H9 (cell line): ENCODE results near the gene PPP1R13L. TPM values are rescaled to one million over a fixed set of nuclear protein-coding genes. Genes with fewer than 3 reads are reported as not detected.

Experiments
- DNase-seq: peaks from one replicate; pipeline ENCODE4 v3.0.0-alpha.2; 2017
- H2AFZ ChIP-seq: one replicate; pipeline ENCODE4 v1.6.1; 2013; ENCODE audit warnings: mild to moderate bottlenecking, low read length, control low read depth, moderate library complexity
- H2AK5ac ChIP-seq: 2 replicates; pipeline ENCODE4 v1.6.1; 2013; ENCODE audit warnings: low read length, control low read depth, mixed read lengths; ENCODE audit not compliant: insufficient read length
- H2BK120ac ChIP-seq: one replicate; pipeline ENCODE4 v1.6.1; 2013; ENCODE audit warnings: low read depth, mild to moderate bottlenecking, low read length, control low read depth, inconsistent platforms; ENCODE audit not compliant: poor library complexity, severe bottlenecking
- H2BK12ac ChIP-seq: 2 replicates; pipeline ENCODE4 v1.6.1; 2013; ENCODE audit warnings: low read length, control low read depth, mixed read lengths, low read depth; ENCODE audit not compliant: insufficient read length
- H2BK15ac ChIP-seq: 2 replicates; pipeline ENCODE4 v1.6.1; 2013; ENCODE audit warnings: low read depth, low read length, control low read depth
- H2BK20ac ChIP-seq: one replicate; pipeline ENCODE4 v1.6.1; 2013; ENCODE audit warnings: low read depth, mild to moderate bottlenecking, low read length, control low read depth, inconsistent platforms; ENCODE audit not compliant: poor library complexity, severe bottlenecking
- H2BK5ac ChIP-seq: 2 replicates; pipeline ENCODE4 v1.6.1; 2013; ENCODE audit warnings: low read length, control low read depth, mixed read lengths; ENCODE audit not compliant: insufficient read length
- H3K14ac ChIP-seq: 2 replicates; pipeline ENCODE4 v1.6.1; 2013; ENCODE audit warnings: low read length, control low read depth; ENCODE audit not compliant: insufficient read depth
- H3K18ac ChIP-seq: 2 replicates; pipeline ENCODE4 v1.6.1; 2013; ENCODE audit warnings: low read depth, mild to moderate bottlenecking, mixed read lengths, low read length, control low read depth; ENCODE audit not compliant: insufficient read length
- H3K23ac ChIP-seq: 2 replicates; pipeline ENCODE4 v1.6.1; 2013; ENCODE audit warnings: low read length, control low read depth, mixed read lengths, low read depth; ENCODE audit not compliant: insufficient read length
- H3K23me2 ChIP-seq: 2 replicates; pipeline ENCODE4 v1.6.1; 2013; ENCODE audit warnings: low read depth, mild to moderate bottlenecking, mixed read lengths, low read length, control low read depth; ENCODE audit not compliant: insufficient read length, poor library complexity, severe bottlenecking
- H3K27ac ChIP-seq: 2 replicates; pipeline ENCODE4 v1.5.1; 2013; ENCODE audit warnings: low read length, control low read depth, mixed read lengths, low read depth; ENCODE audit not compliant: insufficient read length
- H3K27me3 ChIP-seq: 2 replicates; pipeline ENCODE4 v1.6.1; 2013; ENCODE audit warnings: low read length, control low read depth, inconsistent platforms; ENCODE audit not compliant: insufficient read depth
- H3K4ac ChIP-seq: 2 replicates; pipeline ENCODE4 v1.6.1; 2013; ENCODE audit warnings: low read depth, mild to moderate bottlenecking, control low read depth, inconsistent platforms, low read length, moderate library complexity
- H3K4me1 ChIP-seq: 2 replicates; pipeline ENCODE4 v1.6.1; 2013; ENCODE audit warnings: low read length, control low read depth, inconsistent platforms; ENCODE audit not compliant: insufficient read depth
- H3K4me2 ChIP-seq: 2 replicates; pipeline ENCODE4 v1.6.1; 2013; ENCODE audit warnings: low read length, control low read depth, mixed read lengths; ENCODE audit not compliant: insufficient read length, insufficient read depth
- H3K56ac ChIP-seq: 2 replicates; pipeline ENCODE4 v1.6.1; 2013; ENCODE audit warnings: low read depth, mild to moderate bottlenecking, mixed read lengths, low read length, control low read depth; ENCODE audit not compliant: insufficient read length
- H3K79me1 ChIP-seq: 2 replicates; pipeline ENCODE4 v1.6.1; 2013; ENCODE audit warnings: low read depth, mild to moderate bottlenecking, moderate library complexity, low read length, control low read depth, inconsistent platforms; ENCODE audit not compliant: insufficient read depth, poor library complexity, severe bottlenecking
- H3K79me2 ChIP-seq: 2 replicates; pipeline ENCODE4 v1.6.1; 2013; ENCODE audit warnings: low read length, control low read depth, inconsistent platforms; ENCODE audit not compliant: insufficient read depth
- H3K9ac ChIP-seq: 2 replicates; pipeline ENCODE4 v1.6.1; 2013; ENCODE audit warnings: low read length, control low read depth, mixed read lengths; ENCODE audit not compliant: insufficient read length; ENCODE audit errors: extremely low read depth
- H3K9me3 ChIP-seq: one replicate; pipeline ENCODE4 v1.6.1; 2013; ENCODE audit warnings: low read depth, low read length, inconsistent platforms; ENCODE audit not compliant: control insufficient read depth
- H3T11ph ChIP-seq: one replicate; pipeline ENCODE4 v1.6.1; 2013; ENCODE audit warnings: mild to moderate bottlenecking, low read length, control low read depth, inconsistent platforms
- H4K20me1 ChIP-seq: one replicate; pipeline ENCODE4 v1.6.1; 2013; ENCODE audit not compliant: control insufficient read depth, insufficient read length, insufficient read depth
- H4K5ac ChIP-seq: 2 replicates; pipeline ENCODE4 v1.6.1; 2013; ENCODE audit warnings: low read depth, mild to moderate bottlenecking, mixed read lengths, low read length, control low read depth; ENCODE audit not compliant: insufficient read length
- H4K8ac ChIP-seq: replicated peaks from 2 replicates; pipeline ENCODE4 v1.6.1; 2013; ENCODE audit warnings: low read length, control low read depth, mixed read lengths, low read depth; ENCODE audit not compliant: insufficient read length
- H4K91ac ChIP-seq: 2 replicates; pipeline ENCODE4 v1.6.1; 2013; ENCODE audit warnings: low read depth, mild to moderate bottlenecking, moderate library complexity, mixed read lengths, low read length, control low read depth; ENCODE audit not compliant: insufficient read length
- H3K27ac Mint-ChIP-seq, 3 experiments: 2 replicates in 2 of 3; 3 replicates in 1 of 3; pipeline ENCODE4 v1.8.0; 2020 to 2021; ENCODE audit warnings: mixed read lengths in 3 of 3, mild to moderate bottlenecking in 1 of 3, moderate library complexity in 1 of 3
- H3K27me3 Mint-ChIP-seq: 2 replicates; pipeline ENCODE4 v1.8.0; 2021; ENCODE audit warnings: low read depth, mild to moderate bottlenecking, moderate library complexity, mixed read lengths
- H3K36me3 Mint-ChIP-seq, 3 experiments: 2 replicates in 2 of 3; 3 replicates in 1 of 3; pipeline ENCODE4 v1.8.0; 2020 to 2021; ENCODE audit warnings: low read depth in 3 of 3, mixed read lengths in 3 of 3; ENCODE audit not compliant: insufficient read depth in 1 of 3
- H3K4me1 Mint-ChIP-seq, 2 experiments: 2 replicates each; pipeline ENCODE4 v1.8.0; 2020; ENCODE audit warnings: mixed read lengths in 2 of 2
- H3K4me3 Mint-ChIP-seq, 2 experiments: 2 replicates in 1 of 2; 3 replicates in 1 of 2; pipeline ENCODE4 v1.8.0; 2020 to 2021; ENCODE audit warnings: mild to moderate bottlenecking in 2 of 2, mixed read lengths in 2 of 2, moderate library complexity in 1 of 2
- H3K9me3 Mint-ChIP-seq, 2 experiments: 2 replicates in 1 of 2; 3 replicates in 1 of 2; pipeline ENCODE4 v1.8.0; 2020; ENCODE audit warnings: mild to moderate bottlenecking in 2 of 2, mixed read lengths in 2 of 2, moderate library complexity in 1 of 2
- WGBS: extraction: QIAGEN DNeasy Blood & Tissue Kit; methylation state at CpG from one replicate; pipeline ENCODE4 v1.1.7; 2013; ENCODE audit warnings: missing lambda C conversion rate, low lambda C conversion rate, mixed read lengths; ENCODE audit not compliant: insufficient read length; ENCODE audit errors: extremely low coverage; 5-methylcytosine and 5-hydroxymethylcytosine counted together
- total RNA-seq: library from RNA; stranded (reverse); gene quantifications from 2 replicates; pipeline ENCODE4 v1.2.1, GENCODE V29; 2021
- TF ChIP-seq, protein P1 (sequence below): fragments of 200-600 bp; sonication (generic); conservative IDR thresholded peaks from 3 replicates; pipeline ENCODE4 v1.8.0; 2021; ENCODE audit warnings: antibody characterized with exemption, mild to moderate bottlenecking

PPP1R13L gene
- total RNA-seq, 1 experiment from 2014 or later: 42.6 TPM

DNA sequence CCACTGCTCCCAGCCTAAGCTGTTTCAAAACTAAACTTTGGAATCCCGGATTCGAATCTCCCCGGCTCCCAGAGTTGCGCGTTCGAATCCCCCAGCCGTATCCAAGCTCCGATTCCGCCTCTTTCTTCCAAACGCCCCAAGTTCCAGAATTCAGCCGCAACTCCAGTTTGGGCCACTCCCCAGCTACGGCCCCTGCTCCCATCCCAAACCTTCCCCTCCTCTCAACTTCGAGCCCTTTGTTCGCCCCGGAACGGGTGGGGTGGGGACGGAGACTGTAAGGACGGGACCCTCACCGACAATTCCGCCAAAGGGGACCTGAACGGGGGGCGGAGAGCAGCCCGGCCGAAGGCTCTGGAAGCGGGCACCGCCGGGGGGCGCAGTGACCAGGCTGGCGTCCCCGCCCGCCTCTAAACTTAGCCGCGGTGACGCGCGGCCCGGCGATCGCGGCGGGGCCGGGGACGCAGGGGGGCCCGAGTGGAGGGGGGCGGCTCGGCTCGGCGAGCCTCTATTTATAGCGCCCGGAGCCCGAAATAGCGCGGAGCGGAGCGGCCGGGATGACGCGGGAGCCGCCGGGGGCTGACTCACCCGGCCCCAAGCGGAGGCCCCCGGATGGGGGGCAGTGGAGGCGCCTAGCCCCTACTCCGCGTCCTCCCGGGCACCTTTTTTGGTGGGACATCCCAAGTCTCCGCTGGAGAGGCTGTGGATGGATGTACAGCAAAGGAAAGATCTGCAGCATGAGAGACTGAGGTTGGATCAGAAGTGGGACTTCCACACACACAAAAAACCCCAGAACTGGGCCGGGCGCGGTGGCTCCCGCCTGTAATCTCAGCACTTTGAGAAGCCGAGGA is 23.7 kb upstream of the PPP1R13L start:
- H3K27me3 ChIP-seq: no peaks in the 10 kb centered on the region
- H3K56ac ChIP-seq: no peak overlapping the region
- H4K8ac ChIP-seq: no peak overlapping the region
- H3K23ac ChIP-seq: no peak overlapping the region
- peak overlapping the region; percentile 58; the same call in 1 of the 2 replicates for H3K14ac ChIP-seq
- H3K4me3 Mint-ChIP-seq: peak overlapping the region; percentile 78 to 95
- peak overlapping the region; percentile 54 for H3K4me2 ChIP-seq
- no CpG with 5 or more reads among the region's 73 CpGs for WGBS
- H2BK120ac ChIP-seq: peak overlapping the region; percentile 2
- H4K20me1 ChIP-seq: no peaks in the 10 kb centered on the region
- no peak overlapping the region for H3K4ac ChIP-seq
- no peak overlapping the region for H2AK5ac ChIP-seq
- H2BK20ac ChIP-seq: no peak overlapping the region
- peak; percentile 73 for DNase-seq
- no peaks in the 10 kb centered on the region; a peak in 2 of 5 replicates for H3K9me3 Mint-ChIP-seq
- peak overlapping the region in 2 of 3 experiments; percentile 77 to 92; a peak in 4 of 7 replicates for H3K27ac Mint-ChIP-seq
- H3K27ac ChIP-seq: no peak overlapping the region
- peaks cover 8 to 12% of the 10 kb centered on the region in 2 experiments for H3K4me1 Mint-ChIP-seq
- H2BK12ac ChIP-seq: peak overlapping the region; percentile 67
- peaks cover 15% of the 10 kb centered on the region for H3K23me2 ChIP-seq
- H2BK5ac ChIP-seq: no peak overlapping the region
- H3K9me3 ChIP-seq: no peaks in the 10 kb centered on the region
- no peak overlapping the region for H3T11ph ChIP-seq
- TF ChIP-seq, protein P1, sequence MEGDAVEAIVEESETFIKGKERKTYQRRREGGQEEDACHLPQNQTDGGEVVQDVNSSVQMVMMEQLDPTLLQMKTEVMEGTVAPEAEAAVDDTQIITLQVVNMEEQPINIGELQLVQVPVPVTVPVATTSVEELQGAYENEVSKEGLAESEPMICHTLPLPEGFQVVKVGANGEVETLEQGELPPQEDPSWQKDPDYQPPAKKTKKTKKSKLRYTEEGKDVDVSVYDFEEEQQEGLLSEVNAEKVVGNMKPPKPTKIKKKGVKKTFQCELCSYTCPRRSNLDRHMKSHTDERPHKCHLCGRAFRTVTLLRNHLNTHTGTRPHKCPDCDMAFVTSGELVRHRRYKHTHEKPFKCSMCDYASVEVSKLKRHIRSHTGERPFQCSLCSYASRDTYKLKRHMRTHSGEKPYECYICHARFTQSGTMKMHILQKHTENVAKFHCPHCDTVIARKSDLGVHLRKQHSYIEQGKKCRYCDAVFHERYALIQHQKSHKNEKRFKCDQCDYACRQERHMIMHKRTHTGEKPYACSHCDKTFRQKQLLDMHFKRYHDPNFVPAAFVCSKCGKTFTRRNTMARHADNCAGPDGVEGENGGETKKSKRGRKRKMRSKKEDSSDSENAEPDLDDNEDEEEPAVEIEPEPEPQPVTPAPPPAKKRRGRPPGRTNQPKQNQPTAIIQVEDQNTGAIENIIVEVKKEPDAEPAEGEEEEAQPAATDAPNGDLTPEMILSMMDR: peak; percentile 66
- H2AFZ ChIP-seq: peak overlapping the region; percentile 95
- peak overlapping the region; percentile 87 for H3K18ac ChIP-seq
- no peaks in the 10 kb centered on the region for H3K36me3 Mint-ChIP-seq
- no peaks in the 10 kb centered on the region; the same call in 1 of the 2 replicates for H3K27me3 Mint-ChIP-seq
- H3K4me1 ChIP-seq: no peaks in the 10 kb centered on the region
- H2BK15ac ChIP-seq: no peak overlapping the region; the same call in 1 of the 2 replicates
- H3K79me1 ChIP-seq: no peaks in the 10 kb centered on the region
- no peak overlapping the region for H3K9ac ChIP-seq
- no peaks in the 10 kb centered on the region for H3K79me2 ChIP-seq
- H4K91ac ChIP-seq: no peak overlapping the region
- H4K5ac ChIP-seq: no peak overlapping the region
